ENCODE measurements around the gene RAB8B. TPM values are rescaled to one million over a fixed set of nuclear protein-coding genes. Genes with fewer than 3 reads are reported as not detected.

RAB8B gene
- total RNA-seq, 4 donors from 2014 or later = 26.1 to 48.1 (median 33.0) TPM

- TF ChIP-seq POLR2AphosphoS5 (IDR thresholded peaks at IDR 0.05) (no peak), CTCF (IDR thresholded peaks at IDR 0.05) (no peak), POLR2A (IDR thresholded peaks at IDR 0.05) (no peak), EP300 (IDR thresholded peaks at IDR 0.05) (no peak)
- Histone ChIP-seq H3K36me3 (peaks cover 0 to 3% of the 10 kb centered on the region in 2 donors), H3K9me3 (no peaks in the 10 kb centered on the region), H3K27me3 (no peaks in the 10 kb centered on the region), H3K27ac (no peak overlapping the region), H3K4me3 (no peak overlapping the region), H3K4me1 (peaks cover 3 to 41% (median 10%) of the 10 kb centered on the region in 3 donors)
- 67 to 76% methylated on average over 6 of the region's 6 CpGs for WGBS, 2 donors (ENCODE audit: low coverage in 1 of 2)
- no peak for ATAC-seq
These were observed 34.1 kb downstream of the RAB8B start for GRCh38 chr15:63223463-63223862.

GRCh38 chr15:63225381-63225780, 36.0 kb downstream of the RAB8B start:
- peaks cover 0 to 3% of the 10 kb centered on the region in 2 donors for H3K36me3 ChIP-seq
- TF ChIP-seq POLR2A (IDR thresholded peaks at IDR 0.05) (no peak), CTCF (IDR thresholded peaks at IDR 0.05) (no peak)
- ATAC-seq = no peak
- H3K27me3 ChIP-seq = no peaks in the 10 kb centered on the region
- 83 to 95% methylated on average over 3 of the region's 3 CpGs for WGBS, 2 donors (ENCODE audit: low coverage in 1 of 2)
- H3K27ac ChIP-seq = no peak overlapping the region
- no peak overlapping the region for H3K4me3 ChIP-seq
- H3K9me3 ChIP-seq = no peaks in the 10 kb centered on the region
- H3K4me1 ChIP-seq = peaks cover 3 to 28% (median 10%) of the 10 kb centered on the region in 3 donors

- Histone ChIP-seq H3K9me3 (no peaks in the 10 kb centered on the region), H3K4me1 (peaks cover 3 to 20% (median 4%) of the 10 kb centered on the region in 3 donors), H3K27ac (no peak overlapping the region), H3K27me3 (no peaks in the 10 kb centered on the region), H3K4me3 (no peak overlapping the region), H3K36me3 (peaks cover 0 to 3% of the 10 kb centered on the region in 2 donors)
- TF ChIP-seq CTCF (IDR thresholded peaks at IDR 0.05) = no peak
- no peak for TF ChIP-seq EP300 (IDR thresholded peaks at IDR 0.05)
- no peak for TF ChIP-seq POLR2AphosphoS5 (IDR thresholded peaks at IDR 0.05)
- TF ChIP-seq POLR2A (IDR thresholded peaks at IDR 0.05) = no peak
- ATAC-seq = no peak
- 77 to 96% methylated on average over 4 to 6 of the region's 6 CpGs for WGBS, 2 donors (ENCODE audit: low coverage in 1 of 2)
These were observed 36.9 kb downstream of the RAB8B start for GRCh38 chr15:63226155-63226883.

GRCh38 chr15:63226966-63227401, 37.6 kb downstream of the RAB8B start:
- peaks cover 0 to 3% of the 10 kb centered on the region in 2 donors for H3K36me3 ChIP-seq
- no peak for ATAC-seq
- H3K4me3 ChIP-seq = no peak overlapping the region
- H3K27me3 ChIP-seq = no peaks in the 10 kb centered on the region
- H3K27ac ChIP-seq = no peak overlapping the region
- no peaks in the 10 kb centered on the region for H3K9me3 ChIP-seq
- TF ChIP-seq POLR2A (IDR thresholded peaks at IDR 0.05) (no peak), POLR2AphosphoS5 (IDR thresholded peaks at IDR 0.05) (no peak), EP300 (IDR thresholded peaks at IDR 0.05) (no peak), CTCF (IDR thresholded peaks at IDR 0.05) (no peak)
- peaks cover 0 to 20% (median 0%) of the 10 kb centered on the region in 3 donors for H3K4me1 ChIP-seq
- 70 to 75% methylated on average over 1 to 2 of the region's 3 CpGs for WGBS, 2 donors (ENCODE audit: low coverage in 1 of 2)

GRCh38 chr15:63227689-63228088, 38.3 kb downstream of the RAB8B start:
- no peak for ATAC-seq
- no peaks in the 10 kb centered on the region for H3K27me3 ChIP-seq
- no peak overlapping the region for H3K27ac ChIP-seq
- 100% methylated on average over 2 of the region's 2 CpGs; no CpG with 5 or more reads in 1 of the 2 donors for WGBS, 2 donors (ENCODE audit: low coverage in 1 of 2)
- H3K36me3 ChIP-seq = peaks cover 0 to 3% of the 10 kb centered on the region in 2 donors
- H3K4me3 ChIP-seq = no peak overlapping the region
- peaks cover 0 to 26% (median 0%) of the 10 kb centered on the region in 3 donors for H3K4me1 ChIP-seq
- H3K9me3 ChIP-seq = no peaks in the 10 kb centered on the region
- TF ChIP-seq POLR2A (IDR thresholded peaks at IDR 0.05) (no peak), CTCF (IDR thresholded peaks at IDR 0.05) (no peak), POLR2AphosphoS5 (IDR thresholded peaks at IDR 0.05) (no peak), EP300 (IDR thresholded peaks at IDR 0.05) (no peak)
